C4-2B (cell line): ENCODE data around the gene GTF3C6.

ENCODE experiments used
- H3K27ac ChIP-seq: fragments of 450-650 bp; 2 replicates; pipeline ENCODE4 v1.5.1; 2017
- ZFX ChIP-seq: fragments of 450-650 bp; IDR thresholded peaks from 2 replicates; pipeline ENCODE4 v1.6.1; 2017
- TF ChIP-seq, protein P1 (sequence below): fragments of 450-650 bp; conservative IDR thresholded peaks from 2 replicates; pipeline ENCODE4 v1.5.1; 2017; ENCODE audit warnings: mild to moderate bottlenecking

GTF3C6 gene

DNA sequence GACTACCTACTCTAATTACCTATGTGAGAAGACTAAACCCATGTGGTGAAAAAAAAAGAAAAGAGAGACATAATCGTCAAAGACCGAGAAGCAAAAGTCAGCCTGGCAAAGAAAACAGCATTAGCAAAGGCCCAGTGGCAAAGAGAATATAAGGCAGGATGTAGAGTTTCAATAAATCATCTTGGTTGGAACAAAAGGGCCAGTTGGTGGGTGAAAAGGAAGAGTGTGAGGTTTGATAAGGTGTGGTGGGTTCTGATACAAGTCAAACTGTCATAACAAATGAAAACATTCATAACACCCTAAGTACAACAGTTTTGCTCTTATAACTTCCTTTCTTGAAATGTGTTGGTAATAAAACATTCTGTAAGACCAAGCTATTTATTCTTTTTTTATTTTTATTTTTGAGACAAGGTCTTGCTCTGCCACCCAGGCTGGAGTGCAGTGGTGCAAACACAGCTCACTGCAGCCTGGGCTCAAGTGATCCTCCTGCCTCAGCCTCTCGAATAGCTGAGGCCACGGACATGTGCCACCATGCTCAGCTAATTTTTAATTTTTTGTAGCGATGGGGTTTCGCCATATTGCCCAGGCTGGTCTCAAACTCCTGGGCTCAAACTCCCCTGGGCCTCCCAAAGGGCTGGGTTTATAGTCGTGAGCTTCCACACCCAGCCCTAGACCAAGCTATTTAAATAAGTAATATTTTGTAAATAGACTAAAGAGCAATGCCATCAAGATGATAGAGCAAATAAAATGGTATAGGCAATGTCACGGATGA, 18.9 kb upstream of the GTF3C6 start:
- TF ChIP-seq ZFX, result no peak
- TF ChIP-seq, protein P1, sequence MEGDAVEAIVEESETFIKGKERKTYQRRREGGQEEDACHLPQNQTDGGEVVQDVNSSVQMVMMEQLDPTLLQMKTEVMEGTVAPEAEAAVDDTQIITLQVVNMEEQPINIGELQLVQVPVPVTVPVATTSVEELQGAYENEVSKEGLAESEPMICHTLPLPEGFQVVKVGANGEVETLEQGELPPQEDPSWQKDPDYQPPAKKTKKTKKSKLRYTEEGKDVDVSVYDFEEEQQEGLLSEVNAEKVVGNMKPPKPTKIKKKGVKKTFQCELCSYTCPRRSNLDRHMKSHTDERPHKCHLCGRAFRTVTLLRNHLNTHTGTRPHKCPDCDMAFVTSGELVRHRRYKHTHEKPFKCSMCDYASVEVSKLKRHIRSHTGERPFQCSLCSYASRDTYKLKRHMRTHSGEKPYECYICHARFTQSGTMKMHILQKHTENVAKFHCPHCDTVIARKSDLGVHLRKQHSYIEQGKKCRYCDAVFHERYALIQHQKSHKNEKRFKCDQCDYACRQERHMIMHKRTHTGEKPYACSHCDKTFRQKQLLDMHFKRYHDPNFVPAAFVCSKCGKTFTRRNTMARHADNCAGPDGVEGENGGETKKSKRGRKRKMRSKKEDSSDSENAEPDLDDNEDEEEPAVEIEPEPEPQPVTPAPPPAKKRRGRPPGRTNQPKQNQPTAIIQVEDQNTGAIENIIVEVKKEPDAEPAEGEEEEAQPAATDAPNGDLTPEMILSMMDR, result no peak
- H3K27ac ChIP-seq, result no peak overlapping the region

DNA sequence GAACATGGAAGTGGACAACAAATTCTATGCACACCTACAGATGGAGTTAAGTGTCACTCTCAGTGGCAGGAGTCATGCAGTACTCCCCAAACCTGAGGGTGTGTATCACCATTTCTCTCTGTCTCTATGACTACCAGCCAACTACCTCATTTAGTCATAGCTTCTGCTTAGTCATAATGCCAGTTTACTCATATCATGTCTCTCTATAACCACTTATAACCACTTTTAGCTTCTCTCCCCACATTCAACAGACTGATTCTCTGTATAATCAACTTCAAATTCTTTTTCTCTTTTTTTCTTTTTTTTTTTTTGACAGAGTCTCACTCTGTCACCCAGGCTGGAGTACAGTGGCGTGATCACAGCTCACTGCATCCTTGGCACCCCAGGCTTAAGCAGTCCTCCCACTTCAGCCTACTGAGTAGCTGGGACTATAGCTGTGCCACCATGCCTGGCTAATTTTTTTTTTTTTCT, 13.8 kb upstream of the GTF3C6 start:
- no peak overlapping the region for H3K27ac ChIP-seq
- no peak for TF ChIP-seq ZFX
- TF ChIP-seq, protein P1, result no peak

DNA sequence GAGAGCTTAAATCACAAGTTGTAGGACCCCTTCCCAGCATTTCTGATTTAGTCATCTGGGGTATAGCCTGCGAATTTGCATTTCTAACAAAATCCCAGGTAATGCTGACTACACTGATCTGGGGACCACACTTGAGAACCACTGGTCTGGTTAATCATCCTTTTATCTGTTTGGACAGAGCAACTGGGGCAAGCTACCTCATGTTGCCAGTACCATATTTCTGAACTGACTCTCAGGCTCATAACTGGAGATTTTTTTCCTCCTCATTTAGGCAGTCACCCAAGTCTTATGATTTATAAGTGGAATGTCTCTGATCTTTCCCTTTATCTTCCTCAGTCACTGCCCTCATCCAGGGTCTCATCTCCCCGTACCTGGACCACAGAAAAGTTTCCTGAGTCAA, 12.0 kb upstream of the GTF3C6 start:
- TF ChIP-seq, protein P1, result no peak
- TF ChIP-seq ZFX, result no peak
- no peak overlapping the region for H3K27ac ChIP-seq

DNA sequence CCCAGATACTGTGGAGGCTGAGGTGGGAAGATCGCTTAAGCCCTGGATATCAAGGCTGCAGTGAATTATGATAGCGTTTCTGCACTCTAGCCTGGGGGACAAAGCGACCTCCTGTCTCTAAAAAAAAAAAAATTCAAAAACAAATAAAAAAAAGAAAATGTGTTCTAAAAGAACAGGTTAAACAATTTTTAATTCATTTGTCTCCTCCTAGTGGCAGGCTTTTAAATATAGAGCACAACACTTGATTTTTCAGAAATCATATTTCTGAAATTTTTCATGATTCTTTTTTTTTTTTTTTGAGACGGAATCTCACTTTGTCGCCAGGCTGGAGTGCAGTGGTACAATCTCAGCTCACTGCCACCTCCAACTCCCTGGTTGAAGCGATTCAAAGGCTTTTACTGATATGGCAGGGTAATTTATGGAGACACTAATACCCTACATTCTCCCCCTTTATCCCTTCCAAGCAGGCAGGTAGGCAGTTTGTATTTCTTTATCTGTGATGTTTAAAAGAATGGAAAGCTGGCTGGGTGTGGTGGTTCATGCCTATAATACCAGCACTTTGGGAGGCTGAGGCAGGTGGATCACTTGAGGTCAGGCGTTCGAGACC, 8.7 kb upstream of the GTF3C6 start:
- H3K27ac ChIP-seq, result peak overlapping the region; percentile 41
- TF ChIP-seq, protein P1, result peak; percentile 72
- TF ChIP-seq ZFX, result no peak

DNA sequence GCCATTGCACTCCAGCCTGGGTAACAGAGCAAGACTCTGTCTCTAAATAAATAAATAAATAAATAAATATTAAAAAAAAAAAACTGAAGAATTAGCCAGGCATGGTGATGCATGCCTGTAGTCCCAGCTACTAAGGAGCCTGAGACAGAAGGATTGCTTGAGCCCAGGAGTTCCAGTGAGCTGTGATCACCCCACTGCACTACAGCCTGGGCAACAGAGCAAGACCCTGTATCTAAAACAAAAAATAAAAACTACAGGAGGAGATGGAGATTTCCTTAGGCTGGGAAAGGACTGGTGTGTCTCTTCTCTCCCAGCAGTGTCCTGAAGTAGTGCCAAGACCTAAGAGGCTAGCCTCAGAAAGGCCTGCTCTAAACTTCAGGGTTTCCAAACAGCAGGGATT, 8.1 kb upstream of the GTF3C6 start:
- no peak overlapping the region for H3K27ac ChIP-seq
- no peak for TF ChIP-seq ZFX
- TF ChIP-seq, protein P1, result no peak

DNA sequence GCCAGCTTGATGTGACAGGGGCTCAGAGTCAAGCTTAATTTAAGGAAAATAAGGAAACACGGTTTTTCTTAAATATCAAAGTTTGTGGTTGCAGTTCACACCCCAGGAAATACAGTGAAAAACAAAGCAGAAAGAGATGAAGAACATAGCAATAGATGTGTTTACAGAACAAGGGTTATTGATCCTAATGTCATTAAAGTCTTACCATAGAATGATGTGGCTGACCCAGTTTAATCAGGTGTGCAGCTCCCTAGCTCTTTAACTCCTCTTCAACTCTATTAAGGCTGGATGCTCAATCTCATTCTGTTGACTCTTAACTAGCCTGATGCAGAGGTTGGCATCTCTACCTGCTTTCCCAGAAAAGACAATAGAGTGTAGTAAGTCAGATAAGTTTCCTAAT, 7.5 kb upstream of the GTF3C6 start:
- TF ChIP-seq ZFX, result no peak
- TF ChIP-seq, protein P1, result no peak

More for the DNA sequence above, 7.5 kb upstream of the GTF3C6 start:
- H3K27ac ChIP-seq, result no peak overlapping the region
